Medulla oblongata (tissue), 1 donor: ENCODE measurements around the gene ZW10.

ENCODE experiments used
- DNase-seq: peaks from one replicate; pipeline ENCODE4 v3.0.0-alpha.2; 2015; ENCODE audit errors: extremely low spot score

Gene ZW10

DNA sequence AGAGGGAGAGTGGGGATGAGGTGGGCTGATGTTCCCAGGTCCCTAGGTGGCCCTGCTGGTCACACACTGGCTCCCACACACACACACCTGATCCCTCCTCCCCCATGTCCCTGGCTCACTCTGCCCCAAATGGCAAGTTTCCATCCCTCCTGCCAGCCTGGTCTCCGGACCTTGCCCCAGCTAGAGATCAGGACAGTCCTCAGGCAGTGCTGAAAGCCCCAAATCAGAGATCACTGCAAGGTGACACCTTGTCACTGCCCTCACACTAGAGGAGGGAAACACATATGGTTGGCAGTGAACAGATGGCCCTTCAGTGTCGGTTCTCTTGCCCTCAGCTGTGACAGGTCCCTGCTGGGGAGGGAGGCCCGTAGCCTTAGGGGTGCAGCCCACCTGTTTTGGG lies 75.0 kb downstream of the ZW10 start:
- DNase-seq, result no peak

DNA sequence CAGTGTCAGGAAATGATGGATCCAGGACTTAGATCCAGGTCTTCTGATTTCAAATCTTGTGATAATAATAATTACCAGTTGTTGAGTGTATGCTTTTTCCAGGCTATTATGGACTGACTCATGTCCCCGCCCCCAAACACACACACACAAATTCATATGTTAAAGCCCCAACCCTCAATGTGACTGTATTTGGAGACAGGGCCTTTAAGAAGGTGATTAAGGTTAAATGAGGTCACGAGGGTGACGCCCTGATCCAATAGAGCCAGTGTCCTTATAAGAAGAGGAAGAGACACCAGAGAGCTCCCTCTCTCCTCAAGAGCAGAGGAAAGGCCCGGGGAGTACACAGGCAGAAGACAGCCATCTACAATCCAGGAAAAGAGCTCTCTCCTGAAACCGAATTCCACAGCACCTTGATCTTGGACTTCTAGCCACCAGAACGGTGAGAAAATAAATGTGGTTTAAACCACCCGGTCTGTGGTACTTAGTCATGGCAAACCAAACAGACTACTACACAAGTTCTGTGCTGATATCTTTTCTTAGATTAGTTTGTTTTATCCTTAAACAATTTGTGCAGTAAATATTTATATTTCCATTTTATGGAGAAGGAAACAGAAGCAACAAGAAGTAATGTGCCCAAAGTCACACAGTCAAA lies 75.6 kb downstream of the ZW10 start:
- no peak for DNase-seq

GRCh38 chr11:113697111-113697510 lies 76.4 kb downstream of the ZW10 start:
- no peak for DNase-seq

- no peak for DNase-seq
These were observed 78.3 kb downstream of the ZW10 start for GRCh38 chr11:113695207-113695606.

GRCh38 chr11:113694390-113694789 lies 79.1 kb downstream of the ZW10 start:
- DNase-seq, result no peak

DNA sequence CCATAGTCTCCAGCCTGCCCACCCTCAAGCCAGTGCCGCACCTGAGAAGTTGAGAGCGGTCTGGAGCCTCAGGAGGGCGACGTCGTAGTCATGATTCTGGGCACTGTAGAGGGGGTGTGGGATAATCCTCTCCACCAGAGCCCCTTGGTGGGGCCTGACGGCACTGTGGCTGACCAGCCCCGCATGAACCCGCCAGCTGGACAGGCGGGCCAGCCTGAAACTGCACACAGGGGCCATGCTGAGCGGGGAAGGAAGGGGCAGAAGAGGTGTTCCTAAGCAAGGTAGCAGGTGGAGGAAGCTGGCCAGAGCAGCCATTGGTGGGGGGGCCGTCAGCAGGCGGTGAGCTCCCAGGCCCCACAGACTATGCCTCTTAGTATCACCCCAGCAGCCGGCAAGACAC lies 80.5 kb downstream of the ZW10 start:
- DNase-seq, result no peak

GRCh38 chr11:113690619-113691569 lies 82.6 kb downstream of the ZW10 start:
- DNase-seq, result no peak

DNA sequence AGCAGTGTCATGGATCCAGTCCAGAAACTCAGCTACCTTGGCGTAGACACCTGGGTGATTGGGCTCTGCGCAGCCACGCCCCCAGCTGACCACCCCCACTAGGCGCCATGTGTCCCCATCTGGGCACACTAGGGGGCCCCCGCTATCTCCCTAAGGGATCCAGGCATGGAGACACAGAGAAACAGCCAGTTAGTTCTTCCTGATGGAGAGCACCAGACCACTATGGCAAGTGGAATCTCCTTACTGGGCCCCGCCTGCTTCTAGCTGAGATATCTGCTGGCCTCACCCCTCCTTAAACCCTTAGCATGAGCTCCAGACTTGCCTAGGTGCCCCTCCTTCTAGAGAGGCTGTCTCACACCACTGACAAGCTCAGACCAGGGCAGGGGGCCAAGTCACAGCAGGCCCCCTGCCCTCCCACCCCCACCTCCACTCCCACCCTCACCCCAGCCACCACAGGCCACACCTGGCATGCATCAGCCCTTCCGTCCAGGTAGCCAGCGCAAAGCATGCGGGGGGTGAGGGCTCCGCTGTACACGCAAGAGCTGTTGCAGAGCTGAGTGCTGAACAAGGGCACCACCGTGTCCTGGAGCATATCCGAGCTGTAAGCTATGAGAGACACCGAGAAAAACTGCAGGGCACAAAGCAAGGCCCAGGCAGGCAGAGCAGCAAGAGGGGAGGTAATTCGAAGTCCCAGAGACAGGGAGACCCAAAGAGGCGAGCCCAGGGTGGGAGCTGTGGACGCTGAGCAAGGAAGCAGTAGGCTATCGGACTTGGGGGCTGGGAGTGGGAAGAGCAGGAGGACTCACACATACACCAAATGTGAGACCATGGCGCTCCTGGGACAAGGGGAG lies 83.5 kb downstream of the ZW10 start:
- no peak for DNase-seq

GRCh38 chr11:113685654-113686359 lies 87.7 kb downstream of the ZW10 start:
- no peak for DNase-seq

DNA sequence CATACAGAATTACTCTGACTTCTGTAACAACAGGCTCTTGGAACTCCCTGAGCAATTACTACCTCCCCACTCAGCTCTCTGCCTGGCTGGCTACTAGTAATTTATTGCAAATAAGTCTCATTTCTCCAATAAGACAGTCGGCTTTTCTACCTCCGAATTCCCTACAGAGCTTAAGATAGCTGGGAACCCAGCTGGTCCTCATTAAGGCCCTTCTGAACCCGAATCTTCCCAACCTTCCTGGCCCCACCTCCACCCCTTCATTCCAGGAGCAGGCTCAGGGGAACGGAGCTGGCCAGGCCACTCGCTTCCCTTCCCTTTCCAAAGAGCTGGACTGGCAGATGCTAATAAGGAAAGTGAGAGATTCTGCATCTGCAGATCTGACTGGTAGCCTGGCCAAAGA lies 89.0 kb downstream of the ZW10 start:
- DNase-seq, result no peak

GRCh38 chr11:113683481-113684046 lies 89.9 kb downstream of the ZW10 start:
- DNase-seq, result no peak
